ENCODE data around the gene RFX5.

GRCh38 chr1:151384584-151384983, 37.5 kb upstream of the RFX5 start:
- TF ChIP-seq EZH2phosphoT487 (IDR thresholded peaks at IDR 0.05; ENCODE audit: low read depth) (no peak), CTCF (IDR thresholded peaks at IDR 0.05; ENCODE audit: low read depth, low read length) (no peak)
